Mesenchymal stem cell (in vitro differentiated cells and primary cell): Measurements from ENCODE around the gene MB21D2.

Experiments
- DNase-seq: peaks from one replicate; pipeline ENCODE4 v3.0.0-alpha.2; 2013
- H2AFZ ChIP-seq: one replicate; pipeline ENCODE4 v1.6.1; 2013; ENCODE audit warnings: low read depth, mild to moderate bottlenecking, control low read depth, inconsistent platforms, low read length, moderate library complexity
- H2AK5ac ChIP-seq: 2 replicates; pipeline ENCODE4 v1.6.1; 2013; ENCODE audit warnings: low read length, moderate library complexity, mild to moderate bottlenecking, inconsistent platforms; ENCODE audit not compliant: severe bottlenecking
- H2BK120ac ChIP-seq: one replicate; pipeline ENCODE4 v1.6.1; 2013; ENCODE audit warnings: low read depth, mild to moderate bottlenecking, inconsistent platforms, low read length, moderate library complexity
- H2BK12ac ChIP-seq, 2 experiments: one replicate each; pipeline ENCODE4 v1.6.1; 2013; ENCODE audit warnings: inconsistent platforms in 2 of 2, low read length in 2 of 2, mild to moderate bottlenecking in 2 of 2, moderate library complexity in 2 of 2, control low read depth in 1 of 2
- H2BK15ac ChIP-seq: one replicate; pipeline ENCODE4 v1.6.1; 2013; ENCODE audit warnings: mild to moderate bottlenecking, low read depth, inconsistent platforms; ENCODE audit not compliant: poor library complexity, severe bottlenecking
- H2BK5ac ChIP-seq: 2 replicates; pipeline ENCODE4 v1.6.1; 2013; ENCODE audit warnings: low read depth, mild to moderate bottlenecking, low read length, control low read depth, inconsistent platforms; ENCODE audit not compliant: poor library complexity, severe bottlenecking
- H3K14ac ChIP-seq, 2 experiments: one replicate each; pipeline ENCODE4 v1.6.1; 2013; ENCODE audit warnings: inconsistent platforms in 2 of 2, low read length in 2 of 2, control low read depth in 1 of 2, mild to moderate bottlenecking in 1 of 2, moderate library complexity in 1 of 2
- H3K18ac ChIP-seq, 2 experiments: one replicate each; pipeline ENCODE4 v1.6.1; 2013; ENCODE audit warnings: inconsistent platforms in 2 of 2, low read length in 2 of 2, control low read depth in 1 of 2, low read depth in 1 of 2, mild to moderate bottlenecking in 1 of 2
- H3K23ac ChIP-seq, 2 experiments: one replicate each; pipeline ENCODE4 v1.6.1; 2013; ENCODE audit warnings: inconsistent platforms in 2 of 2, low read length in 2 of 2, mild to moderate bottlenecking in 2 of 2, moderate library complexity in 2 of 2, control low read depth in 1 of 2
- H3K27ac ChIP-seq: 2 replicates; pipeline ENCODE4 v1.5.1; 2013; ENCODE audit warnings: mild to moderate bottlenecking, moderate library complexity, low read length, control low read depth, inconsistent platforms; ENCODE audit not compliant: poor library complexity, severe bottlenecking
- H3K27me3 ChIP-seq, 2 experiments: 2 replicates each; pipeline versions ENCODE4 v1.6.1 to v1.7.0; 2013; ENCODE audit warnings: low read length in 2 of 2, mild to moderate bottlenecking in 2 of 2, moderate library complexity in 2 of 2, control low read depth in 1 of 2, inconsistent platforms in 1 of 2; ENCODE audit not compliant: control insufficient read depth in 1 of 2, insufficient read depth in 1 of 2
- H3K36me3 ChIP-seq, 2 experiments: 2 replicates each; pipeline versions ENCODE4 v1.6.1 to v1.7.0; 2013; ENCODE audit warnings: low read length in 2 of 2, control low read depth in 1 of 2, inconsistent platforms in 1 of 2, low read depth in 1 of 2, mild to moderate bottlenecking in 1 of 2; ENCODE audit not compliant: insufficient read depth in 2 of 2, control insufficient read depth in 1 of 2
- H3K4ac ChIP-seq, 2 experiments: one replicate each; pipeline ENCODE4 v1.6.1; 2013; ENCODE audit warnings: inconsistent platforms in 2 of 2, low read length in 2 of 2, mild to moderate bottlenecking in 2 of 2, moderate library complexity in 2 of 2, control low read depth in 1 of 2, low read depth in 1 of 2
- H3K4me1 ChIP-seq: 2 replicates; pipeline ENCODE4 v1.6.1; 2013; ENCODE audit warnings: low read depth, low read length, control low read depth; ENCODE audit not compliant: control insufficient read depth, insufficient read depth
- H3K4me2 ChIP-seq: 2 replicates; pipeline ENCODE4 v1.6.1; 2013; ENCODE audit warnings: low read length, mild to moderate bottlenecking, inconsistent platforms; ENCODE audit not compliant: poor library complexity, severe bottlenecking
- H3K4me3 ChIP-seq, 2 experiments: 2 replicates each; pipeline versions ENCODE4 v1.5.1 to v1.7.0; 2013; ENCODE audit warnings: low read length in 2 of 2, mild to moderate bottlenecking in 2 of 2, control low read depth in 1 of 2, low read depth in 1 of 2; ENCODE audit not compliant: insufficient read depth in 1 of 2
- H3K79me1 ChIP-seq: replicated peaks from 2 replicates; pipeline ENCODE4 v1.6.1; 2013; ENCODE audit warnings: mild to moderate bottlenecking, control low read depth, low read length, inconsistent platforms; ENCODE audit not compliant: poor library complexity, severe bottlenecking
- H3K9ac ChIP-seq: 2 replicates; pipeline ENCODE4 v1.7.0; 2013; ENCODE audit warnings: mild to moderate bottlenecking, low read length, moderate library complexity
- H3K9me3 ChIP-seq: 2 replicates; pipeline ENCODE4 v1.7.0; 2013; ENCODE audit warnings: mild to moderate bottlenecking, low read length; ENCODE audit not compliant: control insufficient read depth
- H4K8ac ChIP-seq: one replicate; pipeline ENCODE4 v1.6.1; 2013; ENCODE audit warnings: inconsistent platforms, mild to moderate bottlenecking, low read length, moderate library complexity
- H4K91ac ChIP-seq: one replicate; pipeline ENCODE4 v1.6.1; 2013; ENCODE audit warnings: mild to moderate bottlenecking, low read length, inconsistent platforms
- WGBS: methylation state at CpG from one replicate; pipeline ENCODE4 v1.1.7; 2013; ENCODE audit warnings: mixed read lengths; 5-methylcytosine and 5-hydroxymethylcytosine counted together

MB21D2 gene

DNA sequence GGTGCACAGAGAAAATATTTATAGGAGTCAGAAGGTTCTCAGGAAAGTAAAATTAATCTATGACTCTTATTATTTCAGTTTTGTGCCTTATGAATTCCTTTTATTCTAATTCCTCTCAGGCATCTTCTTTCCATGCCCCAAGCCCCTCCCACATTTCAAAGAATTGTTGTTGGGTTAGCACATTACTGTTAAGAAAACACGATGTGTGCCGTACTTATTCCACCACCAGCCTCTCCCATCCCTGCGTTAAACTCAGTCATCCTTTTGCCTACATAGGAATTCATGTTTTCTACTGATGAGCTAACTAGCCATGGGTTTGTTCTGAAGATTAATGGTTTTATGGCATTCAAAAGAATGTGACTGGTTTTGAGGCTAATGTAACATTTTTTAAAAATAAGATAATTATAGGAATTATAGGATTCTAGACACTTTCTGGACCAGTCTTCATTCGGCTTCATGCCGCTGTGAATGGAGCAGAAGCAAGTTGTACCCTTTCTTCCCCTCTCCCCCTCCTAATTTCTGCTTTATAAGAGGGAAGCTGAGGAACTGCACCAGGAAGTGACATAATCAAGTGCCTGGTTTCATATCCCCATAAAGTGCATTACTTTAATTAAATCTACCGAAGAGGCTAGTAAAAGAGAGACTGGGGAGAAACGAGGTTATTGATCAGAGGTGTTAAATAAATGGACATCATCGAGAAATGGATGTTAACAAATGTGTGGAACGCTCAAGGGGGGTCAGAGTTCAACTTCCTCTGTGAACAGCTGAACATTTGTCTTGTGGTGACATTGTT lies 12.3 kb upstream of the MB21D2 start:
- no peak overlapping the region for H2AFZ ChIP-seq
- no peak overlapping the region for H2AK5ac ChIP-seq
- no peaks in the 10 kb centered on the region for H3K36me3 ChIP-seq
- no peak overlapping the region for H3K14ac ChIP-seq
- no peak overlapping the region for H3K9ac ChIP-seq
- no peak overlapping the region for H2BK5ac ChIP-seq
- H3K4ac ChIP-seq: no peak overlapping the region
- no peaks in the 10 kb centered on the region for H3K27me3 ChIP-seq
- H3K4me3 ChIP-seq: no peak overlapping the region
- H3K27ac ChIP-seq: no peak overlapping the region
- no peak overlapping the region for H2BK15ac ChIP-seq
- no peaks in the 10 kb centered on the region for H3K79me1 ChIP-seq
- H3K18ac ChIP-seq: no peak overlapping the region
- DNase-seq: peak; percentile 20
- H4K91ac ChIP-seq: no peak overlapping the region
- H2BK12ac ChIP-seq: no peak overlapping the region
- H2BK120ac ChIP-seq: no peak overlapping the region
- 78% methylated on average over 8 of the region's 9 CpGs for WGBS
- no peak overlapping the region for H4K8ac ChIP-seq
- no peaks in the 10 kb centered on the region for H3K9me3 ChIP-seq
- H3K4me1 ChIP-seq: no peaks in the 10 kb centered on the region
- H3K4me2 ChIP-seq: no peak overlapping the region
- no peak overlapping the region for H3K23ac ChIP-seq

DNA sequence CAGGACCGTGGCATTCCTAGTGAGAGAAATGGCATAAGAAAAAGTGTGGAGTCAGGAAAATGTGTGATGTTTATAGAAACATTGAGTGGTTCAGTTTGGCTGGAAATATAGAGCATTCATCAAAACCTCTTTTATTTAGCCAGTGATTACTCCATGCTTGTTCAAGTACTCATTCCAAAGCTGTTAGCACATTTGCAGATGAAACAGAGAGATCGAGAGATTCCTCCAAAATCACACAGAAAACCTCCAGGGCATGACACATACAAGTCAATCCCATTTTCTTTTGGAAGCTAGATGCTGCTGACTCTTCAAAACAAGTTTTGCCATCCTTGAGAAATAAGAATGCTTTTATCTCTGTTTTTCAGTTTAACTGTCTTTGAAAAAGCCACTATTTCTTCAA lies 11.5 kb upstream of the MB21D2 start:
- Histone ChIP-seq H3K4me3 (no peak overlapping the region), H2AK5ac (no peak overlapping the region), H3K4ac (no peak overlapping the region)

DNA sequence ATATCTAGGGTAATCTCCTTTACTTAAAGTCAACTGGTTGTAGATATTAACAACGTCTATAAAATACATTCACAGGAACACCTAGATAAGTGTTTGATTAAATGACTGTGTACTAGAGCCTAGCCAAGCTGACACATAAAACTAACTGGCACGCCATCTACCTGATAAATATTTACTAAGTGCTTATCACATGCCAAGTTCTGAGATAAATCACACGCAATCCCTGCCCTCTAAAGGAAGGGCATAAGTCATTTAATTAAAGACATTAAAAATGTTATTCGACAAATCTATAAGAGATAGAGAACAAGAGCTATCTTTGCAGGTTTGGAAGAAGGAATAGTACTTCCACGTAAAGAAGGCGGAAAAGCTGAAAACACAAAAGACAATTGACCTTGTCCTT lies 11.1 kb upstream of the MB21D2 start:
- H3K36me3 ChIP-seq: no peaks in the 10 kb centered on the region
- H3K9ac ChIP-seq: no peak overlapping the region
- no peak overlapping the region for H2BK15ac ChIP-seq
- no peak overlapping the region for H2AFZ ChIP-seq
- no peak overlapping the region for H2BK5ac ChIP-seq
- no peak overlapping the region for H2BK12ac ChIP-seq
- no peak overlapping the region for H3K14ac ChIP-seq
- no peak overlapping the region for H2BK120ac ChIP-seq
- H2AK5ac ChIP-seq: no peak overlapping the region
- H3K4me2 ChIP-seq: no peak overlapping the region
- H4K8ac ChIP-seq: no peak overlapping the region
- no peaks in the 10 kb centered on the region for H3K79me1 ChIP-seq
- H4K91ac ChIP-seq: no peak overlapping the region
- H3K4ac ChIP-seq: no peak overlapping the region
- H3K18ac ChIP-seq: no peak overlapping the region
- no peak for DNase-seq
- no peak overlapping the region for H3K23ac ChIP-seq
- H3K27ac ChIP-seq: no peak overlapping the region
- no peaks in the 10 kb centered on the region for H3K9me3 ChIP-seq
- 98% methylated on average over 4 of the region's 6 CpGs for WGBS
- H3K4me1 ChIP-seq: no peaks in the 10 kb centered on the region
- H3K27me3 ChIP-seq: no peaks in the 10 kb centered on the region
- H3K4me3 ChIP-seq: no peak overlapping the region

More for the DNA sequence above, 11.5 kb upstream of the MB21D2 start:
- DNase-seq: peak; percentile 35
- no peak overlapping the region for H3K23ac ChIP-seq
- H3K79me1 ChIP-seq: no peaks in the 10 kb centered on the region
- no peak overlapping the region for H4K8ac ChIP-seq
- no peak overlapping the region for H2BK12ac ChIP-seq
- H2AFZ ChIP-seq: no peak overlapping the region
- no peaks in the 10 kb centered on the region for H3K9me3 ChIP-seq
- no peak overlapping the region for H3K27ac ChIP-seq
- H3K4me2 ChIP-seq: no peak overlapping the region
- no peak overlapping the region for H2BK5ac ChIP-seq
- no peaks in the 10 kb centered on the region for H3K36me3 ChIP-seq
- H2BK120ac ChIP-seq: no peak overlapping the region
- no peak overlapping the region for H3K9ac ChIP-seq
- H3K4me1 ChIP-seq: no peaks in the 10 kb centered on the region
- no peak overlapping the region for H4K91ac ChIP-seq
- 94% methylated on average over 2 of the region's 2 CpGs for WGBS
- H3K18ac ChIP-seq: no peak overlapping the region
- H3K14ac ChIP-seq: no peak overlapping the region
- no peaks in the 10 kb centered on the region for H3K27me3 ChIP-seq
- H2BK15ac ChIP-seq: no peak overlapping the region

DNA sequence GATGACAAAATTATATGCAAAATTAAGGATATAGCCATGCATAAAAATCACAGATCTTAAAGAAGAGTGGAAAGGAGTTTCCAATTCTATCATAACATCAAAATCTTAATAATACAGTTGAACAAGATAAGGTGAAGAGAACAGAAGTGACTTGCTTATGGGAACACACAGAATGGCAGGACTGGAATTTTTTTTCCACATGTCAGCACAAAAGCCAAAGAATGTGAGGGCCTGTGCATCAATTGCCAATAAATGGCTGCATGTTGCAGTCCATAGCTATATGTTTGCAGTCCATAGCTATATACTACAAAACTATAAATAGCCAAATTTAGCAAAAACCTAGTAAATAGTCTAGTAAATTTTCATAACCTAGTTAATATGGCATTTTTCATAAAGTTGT lies 10.4 kb upstream of the MB21D2 start:
- H3K27ac ChIP-seq: no peak overlapping the region
- H3K14ac ChIP-seq: no peak overlapping the region
- H2AFZ ChIP-seq: no peak overlapping the region
- no peak overlapping the region for H3K4me2 ChIP-seq
- H3K4me1 ChIP-seq: no peaks in the 10 kb centered on the region
- H3K9ac ChIP-seq: no peak overlapping the region
- H3K4me3 ChIP-seq: no peak overlapping the region
- no peak overlapping the region for H2BK12ac ChIP-seq
- H3K9me3 ChIP-seq: no peaks in the 10 kb centered on the region
- no peaks in the 10 kb centered on the region for H3K79me1 ChIP-seq
- no peak overlapping the region for H3K23ac ChIP-seq
- no peak for DNase-seq
- H2BK15ac ChIP-seq: no peak overlapping the region
- H3K36me3 ChIP-seq: no peaks in the 10 kb centered on the region
- H2BK120ac ChIP-seq: no peak overlapping the region
- no peaks in the 10 kb centered on the region for H3K27me3 ChIP-seq
- no peak overlapping the region for H4K8ac ChIP-seq
- H3K18ac ChIP-seq: no peak overlapping the region
- H4K91ac ChIP-seq: no peak overlapping the region
- no peak overlapping the region for H2BK5ac ChIP-seq
- no peak overlapping the region for H3K4ac ChIP-seq
- H2AK5ac ChIP-seq: no peak overlapping the region
